Mesenchymal stem cell (in vitro differentiated cells and primary cell): ENCODE results near the gene CUL4A. TPM values are rescaled to one million over a fixed set of nuclear protein-coding genes. Genes with fewer than 3 reads are reported as not detected.
"Not testable (repeated sequence)": the region's sequence is repeated elsewhere in the genome, so short reads cannot be mapped to it uniquely, and the experiment has no call there.

ENCODE experiments used
- DNase-seq: peaks from one replicate; pipeline ENCODE4 v3.0.0-alpha.2; 2013
- H2AFZ ChIP-seq: one replicate; pipeline ENCODE4 v1.6.1; 2013; ENCODE audit warnings: low read depth, mild to moderate bottlenecking, control low read depth, inconsistent platforms, low read length, moderate library complexity
- H2AK5ac ChIP-seq: 2 replicates; pipeline ENCODE4 v1.6.1; 2013; ENCODE audit warnings: low read length, moderate library complexity, mild to moderate bottlenecking, inconsistent platforms; ENCODE audit not compliant: severe bottlenecking
- H2BK120ac ChIP-seq: one replicate; pipeline ENCODE4 v1.6.1; 2013; ENCODE audit warnings: low read depth, mild to moderate bottlenecking, inconsistent platforms, low read length, moderate library complexity
- H2BK12ac ChIP-seq, 2 experiments: one replicate each; pipeline ENCODE4 v1.6.1; 2013; ENCODE audit warnings: inconsistent platforms in 2 of 2, low read length in 2 of 2, mild to moderate bottlenecking in 2 of 2, moderate library complexity in 2 of 2, control low read depth in 1 of 2
- H2BK15ac ChIP-seq: one replicate; pipeline ENCODE4 v1.6.1; 2013; ENCODE audit warnings: mild to moderate bottlenecking, low read depth, inconsistent platforms; ENCODE audit not compliant: poor library complexity, severe bottlenecking
- H2BK5ac ChIP-seq: 2 replicates; pipeline ENCODE4 v1.6.1; 2013; ENCODE audit warnings: low read depth, mild to moderate bottlenecking, low read length, control low read depth, inconsistent platforms; ENCODE audit not compliant: poor library complexity, severe bottlenecking
- H3K14ac ChIP-seq, 2 experiments: one replicate each; pipeline ENCODE4 v1.6.1; 2013; ENCODE audit warnings: inconsistent platforms in 2 of 2, low read length in 2 of 2, control low read depth in 1 of 2, mild to moderate bottlenecking in 1 of 2, moderate library complexity in 1 of 2
- H3K18ac ChIP-seq, 2 experiments: one replicate each; pipeline ENCODE4 v1.6.1; 2013; ENCODE audit warnings: inconsistent platforms in 2 of 2, low read length in 2 of 2, control low read depth in 1 of 2, low read depth in 1 of 2, mild to moderate bottlenecking in 1 of 2
- H3K23ac ChIP-seq, 2 experiments: one replicate each; pipeline ENCODE4 v1.6.1; 2013; ENCODE audit warnings: inconsistent platforms in 2 of 2, low read length in 2 of 2, mild to moderate bottlenecking in 2 of 2, moderate library complexity in 2 of 2, control low read depth in 1 of 2
- H3K27ac ChIP-seq: 2 replicates; pipeline ENCODE4 v1.5.1; 2013; ENCODE audit warnings: mild to moderate bottlenecking, moderate library complexity, low read length, control low read depth, inconsistent platforms; ENCODE audit not compliant: poor library complexity, severe bottlenecking
- H3K27me3 ChIP-seq, 2 experiments: 2 replicates each; pipeline versions ENCODE4 v1.6.1 to v1.7.0; 2013; ENCODE audit warnings: low read length in 2 of 2, mild to moderate bottlenecking in 2 of 2, moderate library complexity in 2 of 2, control low read depth in 1 of 2, inconsistent platforms in 1 of 2; ENCODE audit not compliant: control insufficient read depth in 1 of 2, insufficient read depth in 1 of 2
- H3K36me3 ChIP-seq, 2 experiments: 2 replicates each; pipeline versions ENCODE4 v1.6.1 to v1.7.0; 2013; ENCODE audit warnings: low read length in 2 of 2, control low read depth in 1 of 2, inconsistent platforms in 1 of 2, low read depth in 1 of 2, mild to moderate bottlenecking in 1 of 2; ENCODE audit not compliant: insufficient read depth in 2 of 2, control insufficient read depth in 1 of 2
- H3K4ac ChIP-seq, 2 experiments: one replicate each; pipeline ENCODE4 v1.6.1; 2013; ENCODE audit warnings: inconsistent platforms in 2 of 2, low read length in 2 of 2, mild to moderate bottlenecking in 2 of 2, moderate library complexity in 2 of 2, control low read depth in 1 of 2, low read depth in 1 of 2
- H3K4me1 ChIP-seq: 2 replicates; pipeline ENCODE4 v1.6.1; 2013; ENCODE audit warnings: low read depth, low read length, control low read depth; ENCODE audit not compliant: control insufficient read depth, insufficient read depth
- H3K4me2 ChIP-seq: 2 replicates; pipeline ENCODE4 v1.6.1; 2013; ENCODE audit warnings: low read length, mild to moderate bottlenecking, inconsistent platforms; ENCODE audit not compliant: poor library complexity, severe bottlenecking
- H3K4me3 ChIP-seq, 2 experiments: 2 replicates each; pipeline versions ENCODE4 v1.5.1 to v1.7.0; 2013; ENCODE audit warnings: low read length in 2 of 2, mild to moderate bottlenecking in 2 of 2, control low read depth in 1 of 2, low read depth in 1 of 2; ENCODE audit not compliant: insufficient read depth in 1 of 2
- H3K79me1 ChIP-seq: replicated peaks from 2 replicates; pipeline ENCODE4 v1.6.1; 2013; ENCODE audit warnings: mild to moderate bottlenecking, control low read depth, low read length, inconsistent platforms; ENCODE audit not compliant: poor library complexity, severe bottlenecking
- H3K9ac ChIP-seq: 2 replicates; pipeline ENCODE4 v1.7.0; 2013; ENCODE audit warnings: mild to moderate bottlenecking, low read length, moderate library complexity
- H3K9me3 ChIP-seq: 2 replicates; pipeline ENCODE4 v1.7.0; 2013; ENCODE audit warnings: mild to moderate bottlenecking, low read length; ENCODE audit not compliant: control insufficient read depth
- H4K8ac ChIP-seq: one replicate; pipeline ENCODE4 v1.6.1; 2013; ENCODE audit warnings: inconsistent platforms, mild to moderate bottlenecking, low read length, moderate library complexity
- H4K91ac ChIP-seq: one replicate; pipeline ENCODE4 v1.6.1; 2013; ENCODE audit warnings: mild to moderate bottlenecking, low read length, inconsistent platforms
- WGBS: methylation state at CpG from one replicate; pipeline ENCODE4 v1.1.7; 2013; ENCODE audit warnings: mixed read lengths; 5-methylcytosine and 5-hydroxymethylcytosine counted together
- small RNA-seq: library from polyadenylated mRNA; stranded (forward); fragments of <200 nt; extraction: miRNeasy Mini kit (QIAGEN cat#:217004); gene quantifications from one replicate; pipeline ENCODE3, GENCODE V24; 2013; ENCODE audit warnings: low read depth

The CUL4A gene

GRCh38 chr13:113314895-113315470 is 105.6 kb downstream of the CUL4A start:
- not testable (repeated sequence) for H3K14ac ChIP-seq, H2BK5ac ChIP-seq, H2AK5ac ChIP-seq, H2AFZ ChIP-seq, H3K9me3 ChIP-seq, H4K91ac ChIP-seq, H2BK120ac ChIP-seq, H3K4me2 ChIP-seq, H3K27me3 ChIP-seq, H3K27ac ChIP-seq, H3K4me3 ChIP-seq, H3K9ac ChIP-seq, H3K4ac ChIP-seq, H4K8ac ChIP-seq, H3K18ac ChIP-seq, H3K23ac ChIP-seq, DNase-seq, H2BK15ac ChIP-seq, H2BK12ac ChIP-seq, H3K4me1 ChIP-seq
- Histone ChIP-seq H3K79me1 (peaks cover 50% of the 10 kb centered on the region), H3K36me3 (peaks cover 63 to 69% of the 10 kb centered on the region in 2 experiments)
- WGBS, result 92% methylated on average over 21 of the region's 23 CpGs

- no peak overlapping the region for H3K18ac ChIP-seq
- no peak overlapping the region for H3K4me2 ChIP-seq
- no peaks in the 10 kb centered on the region for H3K27me3 ChIP-seq
- H2AFZ ChIP-seq, result no peak overlapping the region
- H3K27ac ChIP-seq, result no peak overlapping the region
- H2BK120ac ChIP-seq, result no peak overlapping the region
- H3K23ac ChIP-seq, result no peak overlapping the region
- no peak for DNase-seq
- H3K4me1 ChIP-seq, result peaks cover 4% of the 10 kb centered on the region
- WGBS, result 97% methylated on average over 5 of the region's 5 CpGs
- H3K36me3 ChIP-seq, result peaks cover 65 to 71% of the 10 kb centered on the region in 2 experiments
- H2AK5ac ChIP-seq, result no peak overlapping the region
- no peak overlapping the region for H3K4ac ChIP-seq
- no peak overlapping the region for H2BK5ac ChIP-seq
- no peak overlapping the region for H2BK15ac ChIP-seq
- H3K9me3 ChIP-seq, result no peaks in the 10 kb centered on the region
- H3K9ac ChIP-seq, result no peak overlapping the region
- H3K79me1 ChIP-seq, result peaks cover 55% of the 10 kb centered on the region
- no peak overlapping the region for H3K4me3 ChIP-seq
- H4K91ac ChIP-seq, result no peak overlapping the region
- H4K8ac ChIP-seq, result no peak overlapping the region
- H3K14ac ChIP-seq, result no peak overlapping the region
- H2BK12ac ChIP-seq, result no peak overlapping the region
Observed at GRCh38 chr13:113315992-113316391, 106.6 kb downstream of the CUL4A start.

Small RNAs within 50 kb of the gene (small RNA-seq; reads per million reads assigned to genes)
- gene AL137002.1 (not detected), gene MIR8075 (not detected)
